ENCODE results near the gene HMBS. TPM values are rescaled to one million over a fixed set of nuclear protein-coding genes. Genes with fewer than 3 reads are reported as not detected.
"Not testable (repeated sequence)": the region's sequence is repeated elsewhere in the genome, so short reads cannot be mapped to it uniquely, and the experiment has no call there.

Gene HMBS
- total RNA-seq, 1 experiment from 2014 or later, result 9.3 TPM

DNA sequence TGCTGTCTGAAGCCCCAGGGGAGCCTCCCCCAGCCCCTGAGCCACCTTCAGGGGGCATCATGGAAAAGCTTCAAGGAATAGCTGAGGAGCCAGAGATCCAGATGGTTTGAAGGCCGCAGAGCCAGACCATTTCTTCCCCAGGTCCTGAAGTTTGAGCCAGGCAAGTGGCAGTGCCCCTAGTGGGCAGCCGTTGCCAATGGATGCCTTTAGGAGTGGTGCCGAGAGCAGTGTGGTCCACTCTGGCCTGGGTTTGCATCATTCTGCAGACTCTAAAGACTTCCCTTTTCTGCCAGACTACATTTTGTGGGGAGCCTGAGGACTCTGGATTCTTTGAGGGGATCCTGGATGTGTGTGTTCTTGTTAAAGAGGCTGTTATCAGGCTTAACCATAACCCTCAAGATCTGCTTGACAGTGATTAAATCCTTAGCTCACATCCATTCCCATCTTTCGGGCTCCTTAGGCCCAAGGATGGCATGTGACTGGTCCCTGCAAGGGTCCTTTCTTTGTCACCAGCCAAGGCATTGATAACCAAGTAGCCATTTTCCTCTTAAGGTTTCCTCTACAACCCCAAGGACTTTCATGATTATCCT is 49.8 kb downstream of the HMBS start:
- Histone ChIP-seq H3K9ac (ENCODE audit: low read length) (no peak overlapping the region), H3K36me3 (ENCODE audit: low read depth, low read length) (peaks cover 17% of the 10 kb centered on the region; the same call in 1 of the 2 replicates), H3K4me1 (ENCODE audit: insufficient read depth, low read length) (no peaks in the 10 kb centered on the region), H3K4me2 (ENCODE audit: low read length) (no peak overlapping the region), H3K9me2 (replicated peaks; ENCODE audit: low read length) (no peaks in the 10 kb centered on the region), H3F3A (ENCODE audit: low read length, unreplicated experiment) (no peaks in the 10 kb centered on the region), H3K9me3 (ENCODE audit: low read length) (no peaks in the 10 kb centered on the region), H3K4me3 (ENCODE audit: low read length) (no peak overlapping the region), H3K79me2 (ENCODE audit: low read length) (no peaks in the 10 kb centered on the region), H3K27ac (ENCODE audit: low read length) (no peak overlapping the region), H4K20me1 (ENCODE audit: low read length) (no peaks in the 10 kb centered on the region), H2AFZ (ENCODE audit: low read length) (no peak overlapping the region), H3K27me3 (ENCODE audit: low read length) (no peaks in the 10 kb centered on the region)
- DNase-seq, result peak; percentile 47
- CTCF ChIA-PET, result no interaction called here
- intact Hi-C loops (cut with micrococcal nuclease), result no loop called here
- POLR2A ChIA-PET (ENCODE audit: unreplicated experiment), result no interaction called here
- peak; percentile 72 for ATAC-seq
- TF ChIP-seq EZH2phosphoT487 (IDR thresholded peaks at IDR 0.05; ENCODE audit: borderline replicate concordance, low read length) (no peak), CTCF (conservative IDR thresholded peaks at IDR 0.05; ENCODE audit: low read depth, low read length) (peak; percentile 84)
- BruUV-seq (replicated peaks), result no TSS peak

- intact Hi-C loops (cut with micrococcal nuclease); ATAC-seq; H3K9ac ChIP-seq (ENCODE audit: low read length); H3K9me3 ChIP-seq (ENCODE audit: low read length); H3F3A ChIP-seq (ENCODE audit: low read length, unreplicated experiment); H3K27ac ChIP-seq (ENCODE audit: low read length); DNase-seq; H3K4me2 ChIP-seq (ENCODE audit: low read length); H2AFZ ChIP-seq (ENCODE audit: low read length); H3K4me1 ChIP-seq (ENCODE audit: insufficient read depth, low read length); H3K4me3 ChIP-seq (ENCODE audit: low read length); POLR2A ChIA-PET (ENCODE audit: unreplicated experiment); H3K79me2 ChIP-seq (ENCODE audit: low read length); H3K9me2 ChIP-seq (replicated peaks; ENCODE audit: low read length); BruUV-seq (replicated peaks); H4K20me1 ChIP-seq (ENCODE audit: low read length); H3K36me3 ChIP-seq (ENCODE audit: low read depth, low read length); H3K27me3 ChIP-seq (ENCODE audit: low read length): not testable (repeated sequence)
- CTCF ChIA-PET, result interaction anchor here (0.5 kb wide), 1 partner anchor 67 kb away, joined by 3 read pairs; the partner anchor contains the start of gene CBL
Observed at GRCh38 chr11:119139276-119139675, 54.6 kb downstream of the HMBS start.

Other genes with a start within 250 kb of the HMBS start
- not detected in 2 replicates for gene CXCR5, start 201.0 kb upstream of the HMBS start, total RNA-seq (2014; rRNA removed)
- gene BCL9L, start 159.0 kb upstream of the HMBS start, total RNA-seq (2014; rRNA removed), result 49.7 and 68.2 TPM in 2 replicates
- gene UPK2, start 128.6 kb upstream of the HMBS start, total RNA-seq (2014; rRNA removed), result 0.44 TPM in 1 of 2 replicates, not detected in the other
- not detected in 2 replicates for gene FOXR1, start 113.1 kb upstream of the HMBS start, total RNA-seq (2014; rRNA removed)
- 83.5 and 88.0 TPM in 2 replicates for gene CENATAC, start 86.7 kb upstream of the HMBS start, total RNA-seq (2014; rRNA removed)
- 813 and 931 TPM in 2 replicates for gene RPS25, start 66.5 kb upstream of the HMBS start, total RNA-seq (2014; rRNA removed)
- 129 and 150 TPM in 2 replicates for gene TRAPPC4, start 66.1 kb upstream of the HMBS start, total RNA-seq (2014; rRNA removed)
- 31.4 and 35.4 TPM in 2 replicates for gene SLC37A4, start 54.0 kb upstream of the HMBS start, total RNA-seq (2014; rRNA removed)
- gene HYOU1, start 27.7 kb upstream of the HMBS start, total RNA-seq (2014; rRNA removed), result 168 and 208 TPM in 2 replicates
- gene VPS11, start 17.1 kb upstream of the HMBS start, total RNA-seq (2014; rRNA removed), result 48.3 and 48.7 TPM in 2 replicates
- gene DPAGT1, start 17.0 kb downstream of the HMBS start, total RNA-seq (2014; rRNA removed), result 68.0 and 82.4 TPM in 2 replicates
- gene C2CD2L, start 22.5 kb downstream of the HMBS start, total RNA-seq (2014; rRNA removed), result 16.8 and 17.2 TPM in 2 replicates
- gene HINFP, start 36.7 kb downstream of the HMBS start, total RNA-seq (2014; rRNA removed), result 14.7 and 24.7 TPM in 2 replicates
- 0.15 and 0.63 TPM in 2 replicates for gene ABCG4, start 64.2 kb downstream of the HMBS start, total RNA-seq (2014; rRNA removed)
- gene NLRX1, start 83.8 kb downstream of the HMBS start, total RNA-seq (2014; rRNA removed), result 16.8 and 17.2 TPM in 2 replicates
- 0.87 TPM in 1 of 2 replicates, not detected in the other for gene NHERF4, start 100.6 kb downstream of the HMBS start, total RNA-seq (2014; rRNA removed)
- 11.4 and 15.3 TPM in 2 replicates for gene CBL, start 121.5 kb downstream of the HMBS start, total RNA-seq (2014; rRNA removed)
- 124 and 162 TPM in 2 replicates for gene MCAM, start 232.2 kb downstream of the HMBS start, total RNA-seq (2014; rRNA removed)
- gene RNF26, start 249.6 kb downstream of the HMBS start, total RNA-seq (2014; rRNA removed), result 22.9 and 34.5 TPM in 2 replicates